HG02973 (cell line): ENCODE measurements around the gene ATP1A2.
A peak's percentile ranks its signal among the peaks of the same experiment; 100 is the strongest.

ENCODE experiments used
- ATAC-seq: cut with Tn5 transposase; IDR thresholded peaks from one replicate; pipeline ENCODE4 v1.9.1; 2021; ENCODE audit warnings: moderate library complexity; ENCODE audit not compliant: unreplicated experiment

ATP1A2 gene

GRCh38 chr1:160168609-160169369 is 53.2 kb downstream of the ATP1A2 start:
- no peak for ATAC-seq

- peak; percentile 63 for ATAC-seq
Measured at GRCh38 chr1:160169553-160170399, 54.2 kb downstream of the ATP1A2 start.

DNA sequence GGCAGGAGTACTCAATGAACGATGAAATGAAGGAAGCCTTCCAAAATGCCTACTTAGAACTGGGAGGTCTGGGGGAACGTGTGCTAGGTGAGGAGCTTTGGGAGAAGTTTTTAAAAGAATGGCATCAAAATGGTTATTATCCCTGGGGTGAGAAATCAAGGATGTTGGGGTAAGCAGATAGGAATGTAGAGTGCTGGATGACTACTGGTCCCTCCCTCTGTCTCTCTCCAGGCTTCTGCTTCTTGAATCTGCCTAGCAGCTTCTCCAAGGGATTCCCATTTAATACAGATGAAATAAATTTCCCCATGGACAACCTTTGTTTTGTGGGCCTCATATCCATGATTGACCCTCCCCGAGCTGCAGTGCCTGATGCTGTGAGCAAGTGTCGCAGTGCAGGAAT is 55.8 kb downstream of the ATP1A2 start:
- no peak for ATAC-seq

DNA sequence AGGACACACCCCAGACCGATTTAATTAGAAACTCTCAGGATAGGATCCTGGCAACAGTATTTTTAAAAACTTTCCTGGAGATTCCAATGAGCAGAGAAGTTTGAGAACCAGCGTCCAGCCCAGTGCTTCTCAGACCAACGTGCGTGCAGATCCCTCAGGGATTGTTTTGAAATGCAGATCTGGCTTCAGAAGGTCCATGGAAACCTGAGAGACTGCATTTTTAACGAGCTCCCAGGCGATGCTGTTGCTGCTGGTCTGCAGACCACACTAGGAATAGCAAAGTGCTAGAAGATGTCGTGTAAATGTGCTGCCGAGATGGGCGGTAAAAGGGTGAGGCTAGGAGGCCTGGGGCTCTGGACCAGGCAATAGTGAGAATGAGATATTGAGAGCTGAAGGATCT is 56.4 kb downstream of the ATP1A2 start:
- ATAC-seq = no peak

- ATAC-seq = no peak
Measured at GRCh38 chr1:160177231-160177630, 61.7 kb downstream of the ATP1A2 start.

DNA sequence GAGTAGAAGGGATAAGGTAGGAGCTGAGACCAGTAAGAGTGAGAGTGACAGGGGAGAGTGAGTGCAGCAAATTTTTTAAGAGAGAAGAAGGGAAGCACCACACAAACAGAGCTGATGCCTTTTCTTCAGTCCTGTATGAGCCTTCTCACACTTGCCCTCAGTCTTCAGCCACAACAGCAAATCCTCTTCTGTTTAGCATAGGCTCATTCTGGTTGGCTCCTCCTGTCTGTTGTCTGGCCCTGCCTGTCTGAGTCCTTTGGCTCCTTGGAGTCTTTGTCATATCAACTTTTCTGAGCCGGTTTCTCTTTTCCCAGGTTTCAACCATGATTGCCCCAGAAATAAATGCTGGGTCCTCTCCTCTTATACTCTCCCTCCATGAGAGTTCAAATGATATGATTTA is 62.1 kb downstream of the ATP1A2 start:
- ATAC-seq = no peak

- ATAC-seq = no peak
Measured at GRCh38 chr1:160178731-160179130, 63.2 kb downstream of the ATP1A2 start.

- no peak for ATAC-seq
Measured at GRCh38 chr1:160179336-160179735, 63.8 kb downstream of the ATP1A2 start.

DNA sequence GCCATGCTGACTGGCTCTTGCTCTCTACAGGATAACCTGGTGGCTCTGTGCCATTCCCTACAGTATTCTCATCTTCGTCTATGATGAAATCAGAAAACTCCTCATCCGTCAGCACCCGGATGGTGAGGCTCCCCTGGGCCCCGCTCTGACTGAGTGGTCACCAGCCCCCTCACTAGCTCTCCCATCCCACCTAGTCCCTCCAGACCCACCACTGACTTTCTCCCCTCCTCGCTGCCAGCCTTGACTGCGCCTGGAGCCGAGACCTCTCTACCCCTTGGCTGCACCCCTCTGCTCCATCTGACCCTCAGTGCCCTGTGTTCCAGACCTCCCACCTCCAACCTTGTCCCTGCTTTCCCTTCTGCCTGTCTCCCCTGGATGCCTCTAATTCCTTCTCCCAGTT is 70.7 kb downstream of the ATP1A2 start:
- ATAC-seq = no peak

DNA sequence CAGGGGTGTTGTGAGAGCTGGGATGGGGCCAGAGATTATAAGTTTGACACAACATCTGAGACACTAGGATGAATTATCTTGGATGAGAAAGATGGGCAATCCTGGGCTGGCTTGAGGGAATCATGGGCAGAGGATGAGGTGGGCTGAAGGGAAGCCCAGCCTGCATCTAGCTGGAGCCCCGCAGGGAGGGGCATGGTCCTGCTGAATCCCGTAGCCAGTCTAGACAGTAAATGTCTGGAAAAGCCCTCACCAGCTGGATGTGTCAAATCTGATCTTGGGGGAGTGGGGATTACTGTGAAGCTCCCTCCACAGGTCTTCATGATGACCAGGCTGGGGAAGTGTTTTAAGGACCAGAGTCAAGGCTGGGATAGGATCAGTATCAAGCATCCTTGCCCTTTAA is 71.2 kb downstream of the ATP1A2 start:
- no peak for ATAC-seq

DNA sequence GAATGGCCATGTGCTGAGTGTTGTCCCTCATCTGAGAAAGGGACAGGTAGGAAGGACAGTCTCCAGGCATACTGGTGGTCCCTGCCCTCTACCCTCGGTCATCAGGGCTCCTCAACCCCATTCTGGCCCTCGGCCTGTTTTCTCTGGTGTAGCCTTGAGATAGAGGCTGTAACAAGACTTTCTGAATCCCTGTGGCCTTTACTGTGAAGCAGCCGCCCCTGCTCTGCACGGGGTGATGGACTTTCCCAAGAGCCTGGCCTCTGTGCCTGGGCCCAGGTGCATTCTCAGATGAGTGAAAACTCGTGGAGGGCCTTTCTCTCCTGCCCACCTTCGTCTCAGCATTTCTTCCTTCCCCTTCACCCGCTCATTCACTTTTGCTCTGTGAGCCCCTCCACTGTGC is 71.8 kb downstream of the ATP1A2 start:
- no peak for ATAC-seq

DNA sequence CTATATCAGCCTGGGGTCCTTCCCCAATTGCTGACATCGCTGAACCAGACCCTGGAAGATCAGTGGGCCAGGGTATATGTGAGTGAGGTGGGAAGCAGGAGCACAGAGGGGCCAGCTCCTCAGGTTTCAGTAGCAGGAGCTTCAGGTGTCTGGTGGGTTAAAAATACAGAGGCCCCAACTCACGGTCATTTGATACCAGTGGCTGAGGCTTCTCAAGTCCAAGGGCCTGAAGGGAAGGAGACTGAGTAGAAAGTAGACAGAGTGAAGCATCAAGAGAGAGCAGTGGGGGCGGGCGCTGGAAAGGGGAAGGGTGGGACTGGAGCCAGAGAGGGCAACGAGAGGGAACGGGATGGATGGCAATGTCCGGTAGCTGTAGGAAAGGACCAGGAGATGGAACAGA is 72.8 kb downstream of the ATP1A2 start:
- no peak for ATAC-seq

DNA sequence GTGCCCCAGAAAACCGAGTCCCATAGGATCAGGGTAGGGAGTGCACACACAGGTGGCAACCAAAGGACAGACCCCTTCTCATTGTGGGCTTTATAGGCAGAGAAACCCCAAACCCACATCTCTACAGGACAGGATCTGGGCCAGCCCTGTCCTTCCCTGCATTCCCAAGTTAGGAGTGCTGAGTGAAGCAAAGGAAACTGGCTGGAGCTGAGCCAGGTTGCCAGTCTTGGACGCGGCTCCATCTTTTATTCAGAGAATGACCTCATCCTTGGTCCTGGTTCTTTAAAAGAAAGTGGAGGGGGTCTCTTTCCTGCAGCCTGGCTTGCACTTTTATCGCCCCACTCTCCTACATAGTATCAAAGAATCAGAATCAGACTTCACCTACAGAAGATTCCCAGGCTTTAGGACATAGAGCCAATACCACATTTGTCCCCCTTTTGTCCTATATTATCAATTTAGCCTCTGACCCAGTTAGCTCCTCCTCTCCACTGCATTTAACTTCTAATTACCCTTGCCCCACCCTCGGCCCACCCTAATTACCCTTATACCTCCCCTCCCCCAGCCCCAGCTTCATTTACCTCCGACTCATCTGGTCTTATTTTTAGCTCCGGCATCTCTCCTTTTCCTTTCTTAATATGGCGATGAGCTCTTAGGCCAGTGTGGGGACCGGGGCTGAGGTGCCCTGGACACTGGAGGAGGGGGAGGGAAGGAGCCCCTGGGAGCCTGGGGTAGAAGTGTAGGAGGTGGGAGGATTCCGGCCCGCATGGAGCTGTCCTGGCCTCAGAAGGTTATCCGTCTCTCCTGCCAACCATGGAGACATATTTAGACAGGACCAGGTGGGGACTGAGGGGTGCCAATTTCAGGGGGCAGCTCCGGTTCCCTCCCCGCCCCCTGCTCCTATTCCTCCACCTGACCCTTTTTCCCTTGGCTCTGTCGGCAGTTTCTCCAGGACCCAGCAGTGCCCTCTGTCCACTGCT is 74.4 kb downstream of the ATP1A2 start, which contains the start of gene CASQ1:
Gene CASQ1, plus strand, starts transcription at position 927 of the 977 bp plus-strand sequence. CDS start 177 bp downstream, outside the sequence.
- no peak for ATAC-seq

GRCh38 chr1:160191756-160192155 is 76.2 kb downstream of the ATP1A2 start:
- ATAC-seq = no peak

GRCh38 chr1:160192234-160192633 is 76.7 kb downstream of the ATP1A2 start:
- no peak for ATAC-seq
